Measurements from ENCODE around the gene MTCL1.

DNA sequence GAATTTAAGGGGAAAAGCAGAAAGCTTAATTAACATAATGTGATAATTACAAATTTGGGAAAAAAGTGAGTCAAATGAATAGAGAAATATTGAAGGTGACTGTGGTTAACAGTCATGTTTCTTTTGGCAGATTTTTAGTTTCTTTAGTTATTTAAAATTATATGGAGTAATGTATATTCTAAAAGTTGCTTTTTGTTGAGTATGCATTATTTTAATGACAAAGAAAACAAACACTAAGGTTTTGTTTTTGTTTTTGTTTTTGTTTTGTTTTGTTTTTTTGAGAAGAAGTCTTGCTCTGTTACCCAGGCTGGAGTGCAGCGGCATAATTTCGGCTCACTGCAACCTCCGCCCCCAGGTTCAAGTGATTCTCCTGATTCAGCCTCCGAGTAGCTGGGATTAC lies 30.3 kb upstream of the MTCL1 start:
- no peak for TF ChIP-seq EZH2 (IDR thresholded peaks at IDR 0.05; ENCODE audit: borderline replicate concordance, low read depth, low read length, poor library complexity, severe bottlenecking)
- no peak for TF ChIP-seq CTCF (conservative IDR thresholded peaks at IDR 0.05; ENCODE audit: low read depth, low read length)

Data from A673 (cell line).